Liver (tissue), 9 donors: ENCODE measurements around the gene SLC4A11. TPM values are rescaled to one million over a fixed set of nuclear protein-coding genes. Genes with fewer than 3 reads are reported as not detected.

Source experiments
- DNase-seq: peaks from one replicate; pipeline ENCODE4 v3.0.0-alpha.2; 2017; ENCODE audit warnings: low spot score
- H3K27ac ChIP-seq, 2 donors: one replicate each; pipeline ENCODE4 v1.7.0; 2013; ENCODE audit warnings: inconsistent platforms in 2 of 2, low read length in 2 of 2, control low read depth in 1 of 2, low read depth in 1 of 2, mild to moderate bottlenecking in 1 of 2
- H3K27me3 ChIP-seq, 4 donors: one replicate each; pipeline versions ENCODE4 v1.6.1 to v1.7.0; 2013; ENCODE audit warnings: low read length in 3 of 4, inconsistent platforms in 1 of 4, mild to moderate bottlenecking in 1 of 4, moderate library complexity in 1 of 4; ENCODE audit not compliant: control insufficient read depth in 4 of 4, insufficient read depth in 4 of 4
- H3K36me3 ChIP-seq, 4 donors: one replicate each; pipeline versions ENCODE4 v1.6.1 to v1.7.0; 2013; ENCODE audit warnings: low read length in 3 of 4, mild to moderate bottlenecking in 3 of 4, low read depth in 1 of 4, moderate library complexity in 1 of 4; ENCODE audit not compliant: control insufficient read depth in 4 of 4, insufficient read depth in 3 of 4
- H3K4me1 ChIP-seq, 4 donors: one replicate each; pipeline versions ENCODE4 v1.6.1 to v1.7.0; 2013; ENCODE audit warnings: low read length in 3 of 4, mild to moderate bottlenecking in 3 of 4, moderate library complexity in 1 of 4; ENCODE audit not compliant: control insufficient read depth in 4 of 4, insufficient read depth in 4 of 4
- H3K4me3 ChIP-seq, 3 donors: one replicate each; pipeline versions ENCODE4 v1.6.1 to v1.7.0; 2013; ENCODE audit warnings: low read length in 3 of 3, control low read depth in 1 of 3, low read depth in 1 of 3, mild to moderate bottlenecking in 1 of 3
- H3K9ac ChIP-seq, 2 donors: one replicate each; pipeline ENCODE4 v1.7.0; 2013; ENCODE audit warnings: low read length in 2 of 2, mild to moderate bottlenecking in 2 of 2, moderate library complexity in 2 of 2, control low read depth in 1 of 2, low read depth in 1 of 2
- H3K9me3 ChIP-seq, 4 donors: one replicate each; pipeline versions ENCODE4 v1.6.1 to v1.7.0; 2013; ENCODE audit warnings: low read length in 3 of 4; ENCODE audit not compliant: control insufficient read depth in 4 of 4
- EGR1 ChIP-seq, 2 donors: IDR thresholded peaks; 2 replicates each; pipeline ENCODE4 v1.6.1; 2016 to 2018; ENCODE audit warnings: antibody characterized with exemption in 2 of 2, low read depth in 2 of 2
- FOXA1 ChIP-seq: IDR thresholded peaks from 2 replicates; pipeline ENCODE4 v1.6.1; 2016; ENCODE audit warnings: antibody characterized with exemption
- FOXA2 ChIP-seq: IDR thresholded peaks from 2 replicates; pipeline ENCODE4 v1.6.1; 2016; ENCODE audit warnings: antibody characterized with exemption
- GABPA ChIP-seq, 2 donors: IDR thresholded peaks in 1 of 2; conservative IDR thresholded peaks in 1 of 2; 2 replicates each; pipeline ENCODE4 v1.6.1; 2016; ENCODE audit warnings: antibody characterized with exemption in 2 of 2, mild to moderate bottlenecking in 1 of 2, moderate library complexity in 1 of 2
- HNF4A ChIP-seq, 2 donors: conservative IDR thresholded peaks; 2 replicates each; pipeline ENCODE4 v1.6.1; 2016; ENCODE audit warnings: antibody characterized with exemption in 2 of 2, mild to moderate bottlenecking in 2 of 2
- HNF4G ChIP-seq: IDR thresholded peaks from 2 replicates; pipeline ENCODE4 v1.6.1; 2016; ENCODE audit warnings: antibody characterized with exemption
- JUND ChIP-seq, 2 donors: IDR thresholded peaks; 2 replicates each; pipeline ENCODE4 v1.6.1; 2016; ENCODE audit warnings: antibody characterized with exemption in 2 of 2
- NR2F2 ChIP-seq: IDR thresholded peaks from 2 replicates; pipeline ENCODE4 v1.6.1; 2016; ENCODE audit warnings: antibody characterized with exemption
- RAD21 ChIP-seq, 2 donors: IDR thresholded peaks; 2 replicates each; pipeline ENCODE4 v1.6.1; 2016; ENCODE audit warnings: antibody characterized with exemption in 2 of 2, mild to moderate bottlenecking in 2 of 2
- RXRA ChIP-seq, 2 donors: IDR thresholded peaks; 2 replicates each; pipeline ENCODE4 v1.6.1; 2017 to 2018; ENCODE audit warnings: antibody characterized with exemption in 2 of 2, mild to moderate bottlenecking in 1 of 2
- YY1 ChIP-seq: IDR thresholded peaks from 2 replicates; pipeline ENCODE4 v1.6.1; 2016; ENCODE audit warnings: antibody characterized with exemption, mild to moderate bottlenecking
- WGBS: extraction: QIAGEN DNeasy Blood & Tissue Kit; methylation state at CpG from one replicate; pipeline ENCODE4 v1.1.7; 2013; 5-methylcytosine and 5-hydroxymethylcytosine counted together
- polyA plus RNA-seq, 2 donors: library from polyadenylated mRNA; stranded (reverse) in 1 of 2; unstranded in 1 of 2; fragments of 200-250 nt in 1 of 2; fragments of >200 nt in 1 of 2; fragmentation: Nextera tagmentation in 1 of 2; extraction: Ambion mirVana in 1 of 2; gene quantifications; one replicate each; pipeline versions ENCODE4 v1.2.1 to v1.2.3, GENCODE V29; 2013 to 2015
- total RNA-seq, 2 donors: library from RNA; depleted of rRNA; stranded (reverse); fragments of >200 nt; gene quantifications; one replicate each; pipeline ENCODE4 v1.2.3, GENCODE V29; 2014
- TF ChIP-seq, protein P1 (sequence below): IDR thresholded peaks from 2 replicates; pipeline ENCODE4 v1.6.1; 2016; ENCODE audit warnings: antibody characterized with exemption
- TF ChIP-seq, protein P2 (sequence below): IDR thresholded peaks from 2 replicates; pipeline ENCODE4 v1.6.1; 2016; ENCODE audit warnings: antibody characterized with exemption
- TF ChIP-seq, protein P3 (sequence below): fragments of 150-350 bp; IDR thresholded peaks from 2 replicates; pipeline ENCODE4 v1.5.1; 2017; ENCODE audit warnings: improper control_type of control experiment, low read depth, low read length; ENCODE audit not compliant: missing input control
- TF ChIP-seq, protein P4 (sequence below): IDR thresholded peaks from 2 replicates; pipeline ENCODE4 v1.6.1; 2016; ENCODE audit warnings: antibody characterized with exemption
- donor health status: healthy.
- donor health status: healthy.
- donor health status: healthy.
- donor health status: healthy.
- donor health status: healthy.

The SLC4A11 gene
- total and polyA plus RNA-seq, 4 donors = under 0.01 to 0.13 (median 0.06) TPM

DNA sequence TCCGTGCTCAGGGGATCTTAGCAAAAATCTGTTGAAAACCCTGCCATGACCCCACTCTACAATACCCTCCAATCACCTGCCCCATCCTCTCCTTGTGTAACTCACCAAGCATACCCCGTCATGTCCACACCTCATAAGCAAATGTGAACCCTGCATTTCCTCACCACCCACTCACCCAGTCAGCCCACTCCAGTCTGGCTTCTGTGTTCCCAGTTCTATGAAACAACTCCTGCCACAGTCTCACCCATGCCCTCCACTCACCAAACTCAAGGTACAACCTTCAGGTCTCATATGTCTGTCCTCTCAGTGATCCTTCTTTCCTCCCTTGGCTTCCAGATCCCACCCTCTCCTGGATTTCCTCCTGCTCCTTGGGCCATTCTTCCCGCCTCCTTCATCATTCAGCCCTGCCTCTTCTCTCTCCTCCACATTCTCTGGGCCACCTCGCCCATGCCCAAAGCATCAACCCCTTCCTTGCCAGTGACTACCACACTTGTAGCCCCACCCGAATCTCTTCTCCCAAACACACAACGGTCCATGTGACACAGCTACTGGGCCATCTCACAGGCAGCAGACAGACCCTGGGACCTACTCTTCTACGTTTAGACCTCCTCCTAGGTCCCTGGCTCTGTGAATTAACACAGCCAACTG lies 43.3 kb downstream of the SLC4A11 start (continued):
- TF ChIP-seq, protein P1, sequence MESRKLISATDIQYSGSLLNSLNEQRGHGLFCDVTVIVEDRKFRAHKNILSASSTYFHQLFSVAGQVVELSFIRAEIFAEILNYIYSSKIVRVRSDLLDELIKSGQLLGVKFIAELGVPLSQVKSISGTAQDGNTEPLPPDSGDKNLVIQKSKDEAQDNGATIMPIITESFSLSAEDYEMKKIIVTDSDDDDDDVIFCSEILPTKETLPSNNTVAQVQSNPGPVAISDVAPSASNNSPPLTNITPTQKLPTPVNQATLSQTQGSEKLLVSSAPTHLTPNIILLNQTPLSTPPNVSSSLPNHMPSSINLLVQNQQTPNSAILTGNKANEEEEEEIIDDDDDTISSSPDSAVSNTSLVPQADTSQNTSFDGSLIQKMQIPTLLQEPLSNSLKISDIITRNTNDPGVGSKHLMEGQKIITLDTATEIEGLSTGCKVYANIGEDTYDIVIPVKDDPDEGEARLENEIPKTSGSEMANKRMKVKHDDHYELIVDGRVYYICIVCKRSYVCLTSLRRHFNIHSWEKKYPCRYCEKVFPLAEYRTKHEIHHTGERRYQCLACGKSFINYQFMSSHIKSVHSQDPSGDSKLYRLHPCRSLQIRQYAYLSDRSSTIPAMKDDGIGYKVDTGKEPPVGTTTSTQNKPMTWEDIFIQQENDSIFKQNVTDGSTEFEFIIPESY = no peak
- TF ChIP-seq EGR1 (IDR thresholded peaks at IDR 0.05; ENCODE audit: low read depth in 2 of 2) = no peak

- Histone ChIP-seq H3K4me3 (no peak overlapping the region), H3K9ac (no peak overlapping the region), H3K27me3 (no peaks in the 10 kb centered on the region), H3K36me3 (peaks cover 10 to 71% (median 40%) of the 10 kb centered on the region in 4 donors), H3K27ac (no peak overlapping the region), H3K4me1 (peaks cover 0 to 4% (median 0%) of the 10 kb centered on the region in 4 donors), H3K9me3 (no peaks in the 10 kb centered on the region)
- TF ChIP-seq FOXA1 (no peak), NR2F2 (no peak), JUND (IDR thresholded peaks at IDR 0.05) (no peak), RXRA (IDR thresholded peaks at IDR 0.05) (no peak), HNF4G (no peak), YY1 (no peak)
- WGBS = 97% methylated on average over 10 of the region's 10 CpGs
- DNase-seq = no peak
Measured at GRCh38 chr20:3194617-3195280, 44.2 kb downstream of the SLC4A11 start.

- H3K4me3 ChIP-seq = no peak overlapping the region
- no peaks in the 10 kb centered on the region for H3K27me3 ChIP-seq
- DNase-seq = no peak
- no peak overlapping the region for H3K9ac ChIP-seq
- no peak overlapping the region for H3K27ac ChIP-seq
- TF ChIP-seq, protein P2, sequence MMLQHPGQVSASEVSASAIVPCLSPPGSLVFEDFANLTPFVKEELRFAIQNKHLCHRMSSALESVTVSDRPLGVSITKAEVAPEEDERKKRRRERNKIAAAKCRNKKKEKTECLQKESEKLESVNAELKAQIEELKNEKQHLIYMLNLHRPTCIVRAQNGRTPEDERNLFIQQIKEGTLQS = no peak
- TF ChIP-seq RAD21 (IDR thresholded peaks at IDR 0.05) = no peak
- no peak for TF ChIP-seq NR2F2
- no peaks in the 10 kb centered on the region for H3K4me1 ChIP-seq
- H3K36me3 ChIP-seq = peaks cover 10 to 69% (median 38%) of the 10 kb centered on the region in 4 donors
- WGBS = 95% methylated on average over 14 of the region's 14 CpGs
- H3K9me3 ChIP-seq = no peaks in the 10 kb centered on the region
Measured at GRCh38 chr20:3193806-3194616, 45.0 kb downstream of the SLC4A11 start.

DNA sequence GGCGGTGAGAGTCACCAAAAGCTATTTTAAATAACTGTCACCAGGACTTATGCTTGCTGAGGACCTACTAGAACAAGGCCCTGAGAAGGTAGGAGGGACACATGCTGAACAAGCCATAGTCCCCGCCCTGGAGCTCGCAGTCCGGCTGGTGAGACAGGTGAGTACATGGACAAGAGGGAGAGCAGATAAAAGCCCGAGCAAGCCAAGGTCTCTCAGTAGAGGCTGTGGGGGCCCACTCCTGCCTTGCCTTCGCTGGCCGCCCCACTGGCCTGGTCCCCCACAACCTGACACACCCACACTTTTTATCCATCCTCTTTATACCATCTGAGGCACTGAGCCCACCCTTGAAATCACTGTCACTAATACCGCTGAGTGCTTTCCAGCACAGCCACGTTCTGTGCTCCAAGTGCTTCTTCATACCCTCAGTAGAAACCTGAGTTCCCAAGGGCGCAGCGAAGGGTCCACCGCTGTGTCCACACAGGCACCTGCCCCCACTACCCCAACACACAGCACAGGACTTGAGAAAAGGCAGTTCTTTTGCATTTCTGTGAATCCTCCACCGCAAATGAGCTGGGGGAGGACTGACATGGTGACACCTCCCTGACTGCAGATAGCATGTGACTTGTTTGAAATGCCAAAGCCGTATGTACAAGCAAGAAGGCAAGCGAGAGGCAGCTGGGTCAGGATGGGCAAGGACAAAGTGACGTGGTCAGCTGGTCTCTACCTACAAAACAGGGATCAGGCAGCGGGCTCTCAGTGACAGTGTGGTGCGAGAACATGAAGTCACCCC lies 46.6 kb downstream of the SLC4A11 start:
- Histone ChIP-seq H3K27ac (no peak overlapping the region), H3K4me1 (no peaks in the 10 kb centered on the region), H3K36me3 (peaks cover 10 to 69% (median 38%) of the 10 kb centered on the region in 4 donors), H3K9ac (no peak overlapping the region), H3K9me3 (no peaks in the 10 kb centered on the region), H3K4me3 (no peak overlapping the region), H3K27me3 (no peaks in the 10 kb centered on the region)
- 96% methylated on average over 18 of the region's 18 CpGs for WGBS
- no peak for DNase-seq
- no peak for TF ChIP-seq FOXA1
- no peak for TF ChIP-seq RXRA (IDR thresholded peaks at IDR 0.05)
- TF ChIP-seq GABPA (IDR thresholded peaks at IDR 0.05 in 1 of 2, conservative IDR thresholded peaks at IDR 0.05 in 1 of 2) = no peak
- TF ChIP-seq, protein P3, sequence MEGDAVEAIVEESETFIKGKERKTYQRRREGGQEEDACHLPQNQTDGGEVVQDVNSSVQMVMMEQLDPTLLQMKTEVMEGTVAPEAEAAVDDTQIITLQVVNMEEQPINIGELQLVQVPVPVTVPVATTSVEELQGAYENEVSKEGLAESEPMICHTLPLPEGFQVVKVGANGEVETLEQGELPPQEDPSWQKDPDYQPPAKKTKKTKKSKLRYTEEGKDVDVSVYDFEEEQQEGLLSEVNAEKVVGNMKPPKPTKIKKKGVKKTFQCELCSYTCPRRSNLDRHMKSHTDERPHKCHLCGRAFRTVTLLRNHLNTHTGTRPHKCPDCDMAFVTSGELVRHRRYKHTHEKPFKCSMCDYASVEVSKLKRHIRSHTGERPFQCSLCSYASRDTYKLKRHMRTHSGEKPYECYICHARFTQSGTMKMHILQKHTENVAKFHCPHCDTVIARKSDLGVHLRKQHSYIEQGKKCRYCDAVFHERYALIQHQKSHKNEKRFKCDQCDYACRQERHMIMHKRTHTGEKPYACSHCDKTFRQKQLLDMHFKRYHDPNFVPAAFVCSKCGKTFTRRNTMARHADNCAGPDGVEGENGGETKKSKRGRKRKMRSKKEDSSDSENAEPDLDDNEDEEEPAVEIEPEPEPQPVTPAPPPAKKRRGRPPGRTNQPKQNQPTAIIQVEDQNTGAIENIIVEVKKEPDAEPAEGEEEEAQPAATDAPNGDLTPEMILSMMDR = no peak
- TF ChIP-seq HNF4G = no peak
- no peak for TF ChIP-seq EGR1 (IDR thresholded peaks at IDR 0.05; ENCODE audit: low read depth in 2 of 2)
- TF ChIP-seq HNF4A (conservative IDR thresholded peaks at IDR 0.05) = no peak
- TF ChIP-seq, protein P1 = no peak
- TF ChIP-seq RAD21 (IDR thresholded peaks at IDR 0.05) = no peak
- TF ChIP-seq, protein P4, sequence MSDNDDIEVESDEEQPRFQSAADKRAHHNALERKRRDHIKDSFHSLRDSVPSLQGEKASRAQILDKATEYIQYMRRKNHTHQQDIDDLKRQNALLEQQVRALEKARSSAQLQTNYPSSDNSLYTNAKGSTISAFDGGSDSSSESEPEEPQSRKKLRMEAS = no peak
- no peak for TF ChIP-seq NR2F2
- no peak for TF ChIP-seq FOXA2
